Muscle of leg (tissue), 11 donors: Measurements from ENCODE around the gene EVI5L. TPM values are rescaled to one million over a fixed set of nuclear protein-coding genes. Genes with fewer than 3 reads are reported as not detected.
"Not testable (repeated sequence)": the region's sequence is repeated elsewhere in the genome, so short reads cannot be mapped to it uniquely, and the experiment has no call there.

Experiments
- DNase-seq: peaks from one replicate; pipeline ENCODE4 v3.0.0; 2013
- H3K27ac ChIP-seq: one replicate; pipeline ENCODE4 v1.5.1; 2013; ENCODE audit warnings: mild to moderate bottlenecking, low read length, control low read depth
- H3K27me3 ChIP-seq: one replicate; pipeline ENCODE4 v1.6.1; 2013; ENCODE audit warnings: low read length; ENCODE audit not compliant: control insufficient read depth, insufficient read depth
- H3K36me3 ChIP-seq: one replicate; pipeline ENCODE4 v1.6.1; 2013; ENCODE audit warnings: low read length; ENCODE audit not compliant: control insufficient read depth, insufficient read depth
- H3K4me1 ChIP-seq: one replicate; pipeline ENCODE4 v1.6.1; 2013; ENCODE audit warnings: low read length; ENCODE audit not compliant: control insufficient read depth, insufficient read depth
- H3K4me3 ChIP-seq: one replicate; pipeline ENCODE4 v1.5.1; 2013; ENCODE audit warnings: low read length, control low read depth
- H3K9me3 ChIP-seq: replicated peaks from 2 replicates; pipeline ENCODE4 v1.6.1; 2013; ENCODE audit warnings: low read depth, low read length; ENCODE audit not compliant: control insufficient read depth
- WGBS: methylation state at CpG from one replicate; pipeline ENCODE4 v1.1.5; 2013; ENCODE audit warnings: missing lambda C conversion rate; ENCODE audit not compliant: insufficient coverage; 5-methylcytosine and 5-hydroxymethylcytosine counted together
- polyA plus RNA-seq, 8 donors: library from polyadenylated mRNA; unstranded; fragments of 120-200 nt; gene quantifications; one replicate each; pipeline versions ENCODE4 v1.2.1 to v1.2.3, GENCODE V29; 2013; ENCODE audit warnings: inconsistent platforms in 1 of 8, low replicate concordance in 1 of 8; ENCODE audit not compliant: insufficient read length in 8 of 8, insufficient read depth in 1 of 8
- total RNA-seq: library from RNA; stranded (reverse); fragments of 120-200 nt; gene quantifications from one replicate; pipeline ENCODE4 v1.2.4, GENCODE V29; 2013

The EVI5L gene
- total and polyA plus RNA-seq, 9 donors: 8.7 to 20.0 (median 15.3) TPM

- 89% methylated on average over 3 of the region's 3 CpGs for WGBS
- Histone ChIP-seq H3K4me3 (no peak overlapping the region), H3K27ac (no peak overlapping the region), H3K27me3 (no peaks in the 10 kb centered on the region), H3K4me1 (peaks cover 11% of the 10 kb centered on the region), H3K36me3 (no peaks in the 10 kb centered on the region), H3K9me3 (no peaks in the 10 kb centered on the region)
- no peak for DNase-seq
Measured at GRCh38 chr19:7881910-7882309, 51.9 kb downstream of the EVI5L start.

- Histone ChIP-seq H3K36me3 (no peaks in the 10 kb centered on the region), H3K27ac (no peak overlapping the region), H3K4me1 (peaks cover 12% of the 10 kb centered on the region), H3K9me3 (no peaks in the 10 kb centered on the region), H3K27me3 (peaks cover 9% of the 10 kb centered on the region), H3K4me3 (no peak overlapping the region)
- WGBS: 100% methylated on average over 1 of the region's 4 CpGs
- DNase-seq: no peak
Measured at GRCh38 chr19:7883105-7883504, 53.1 kb downstream of the EVI5L start.

- 71% methylated on average over 1 of the region's 2 CpGs for WGBS
Measured at GRCh38 chr19:7883796-7884570, 54.0 kb downstream of the EVI5L start.

GRCh38 chr19:7885818-7886217 is 55.8 kb downstream of the EVI5L start:
- H3K9me3 ChIP-seq: no peaks in the 10 kb centered on the region
- no peak overlapping the region for H3K4me3 ChIP-seq
- WGBS: 81% methylated on average over 4 of the region's 8 CpGs
- H3K36me3 ChIP-seq: no peaks in the 10 kb centered on the region
- H3K27me3 ChIP-seq: peaks cover 20% of the 10 kb centered on the region
- DNase-seq: no peak
- no peak overlapping the region for H3K27ac ChIP-seq
- H3K4me1 ChIP-seq: peaks cover 8% of the 10 kb centered on the region

More at GRCh38 chr19:7883796-7884570, 54.0 kb downstream of the EVI5L start:
- Histone ChIP-seq H3K36me3 (no peaks in the 10 kb centered on the region), H3K4me1 (peaks cover 14% of the 10 kb centered on the region), H3K27me3 (peaks cover 18% of the 10 kb centered on the region), H3K27ac (no peak overlapping the region), H3K9me3 (no peaks in the 10 kb centered on the region), H3K4me3 (no peak overlapping the region)
- no peak for DNase-seq

- WGBS: 77% methylated on average over 10 of the region's 16 CpGs
- no peak for DNase-seq
- Histone ChIP-seq H3K36me3 (no peaks in the 10 kb centered on the region), H3K9me3 (no peaks in the 10 kb centered on the region), H3K4me1 (peaks cover 8% of the 10 kb centered on the region), H3K4me3 (no peak overlapping the region), H3K27me3 (peaks cover 24% of the 10 kb centered on the region), H3K27ac (no peak overlapping the region)
Measured at GRCh38 chr19:7887408-7888144, 57.6 kb downstream of the EVI5L start.

- no peaks in the 10 kb centered on the region for H3K36me3 ChIP-seq
- no peaks in the 10 kb centered on the region for H3K9me3 ChIP-seq
- peaks cover 24% of the 10 kb centered on the region for H3K27me3 ChIP-seq
- no peak within 1 kb of the TSS for H3K27ac ChIP-seq
- H3K4me1 ChIP-seq: peaks cover 8% of the 10 kb centered on the region
- H3K4me3 ChIP-seq: peak within 1 kb of the TSS; percentile 21
- 7% methylated on average over 49 of the region's 53 CpGs for WGBS
- peak; percentile 15 for DNase-seq
Measured at GRCh38 chr19:7888145-7888825, 58.3 kb downstream of the EVI5L start, which contains the start of gene LRRC8E. Gene LRRC8E, plus strand, starts transcription at chr19:7888510. Its CDS starts 7,094 bp downstream, at chr19:7895604.

- no peak for DNase-seq
- H3K9me3 ChIP-seq: no peaks in the 10 kb centered on the region
- no peak overlapping the region for H3K4me3 ChIP-seq
- 76% methylated on average over 6 of the region's 8 CpGs for WGBS
- peaks cover 8% of the 10 kb centered on the region for H3K4me1 ChIP-seq
- no peaks in the 10 kb centered on the region for H3K36me3 ChIP-seq
- no peak overlapping the region for H3K27ac ChIP-seq
- peaks cover 24% of the 10 kb centered on the region for H3K27me3 ChIP-seq
Measured at GRCh38 chr19:7888826-7889217, 58.8 kb downstream of the EVI5L start.

- peaks cover 10% of the 10 kb centered on the region for H3K27me3 ChIP-seq
- 83% methylated on average over 12 of the region's 18 CpGs for WGBS
- not testable (repeated sequence) for H3K36me3 ChIP-seq, H3K4me1 ChIP-seq, H3K27ac ChIP-seq, DNase-seq, H3K4me3 ChIP-seq, H3K9me3 ChIP-seq
Measured at GRCh38 chr19:7893362-7894101, 63.5 kb downstream of the EVI5L start.

GRCh38 chr19:7894612-7895309 is 64.7 kb downstream of the EVI5L start:
- no peak overlapping the region for H3K27ac ChIP-seq
- 46% methylated on average over 18 of the region's 18 CpGs for WGBS

More at GRCh38 chr19:7894612-7895309, 64.7 kb downstream of the EVI5L start:
- Histone ChIP-seq H3K9me3 (no peaks in the 10 kb centered on the region), H3K4me3 (no peak overlapping the region), H3K27me3 (peaks cover 5% of the 10 kb centered on the region), H3K4me1 (no peaks in the 10 kb centered on the region), H3K36me3 (no peaks in the 10 kb centered on the region)
- no peak for DNase-seq
